HEK293 (cell line): ENCODE results near the gene PPP1R27.

Source experiments
- CTCF ChIA-PET: fragments of 350-600 bp; formaldehyde crosslinking; extraction: SDS; loops from one replicate; lab custom pipeline; 2021; ENCODE audit warnings: antibody characterized with exemption; lab: Yijun Ruan, JAX
- POLR2A ChIA-PET: fragments of 300-600 bp; formaldehyde crosslinking; extraction: SDS; loops from one replicate; lab custom pipeline; 2020; ENCODE audit warnings: antibody characterized with exemption, inconsistent platforms; lab: Yijun Ruan, JAX
- H3K27ac ChIP-seq: fragments of 200-500 bp; sonication (Bioruptor generic); 2 replicates; pipeline ENCODE4 v1.5.1; 2014; ENCODE audit warnings: low read depth, low read length, control low read depth, inconsistent platforms; ENCODE audit errors: extremely low read depth
- H3K36me3 ChIP-seq, 2 experiments: fragments of 200-500 bp in 1 of 2; sonication (Bioruptor generic) in 1 of 2; 1 replicate in 1 of 2; 2 replicates in 1 of 2; pipeline ENCODE4 v1.5.1; 2014 to 2017; ENCODE audit warnings: inconsistent platforms in 2 of 2, low read length in 2 of 2; ENCODE audit not compliant: control insufficient read depth in 2 of 2, insufficient read depth in 1 of 2
- H3K4me1 ChIP-seq: fragments of 200-500 bp; sonication (Bioruptor generic); 2 replicates; pipeline ENCODE4 v1.5.1; 2014; ENCODE audit warnings: mild to moderate bottlenecking, low read length, inconsistent platforms; ENCODE audit not compliant: control insufficient read depth, insufficient read depth
- H3K4me3 ChIP-seq: 2 replicates; pipeline ENCODE4 v1.5.1; 2011; ENCODE audit warnings: low read depth, mild to moderate bottlenecking, control low read depth, low read length, moderate library complexity
- H3K9me3 ChIP-seq: fragments of 200-500 bp; sonication (Bioruptor generic); 2 replicates; pipeline ENCODE4 v1.5.1; 2014; ENCODE audit warnings: low read depth, low read length, inconsistent platforms; ENCODE audit not compliant: control insufficient read depth, insufficient read depth
- BCL11B ChIP-seq: fragments of 450-650 bp; formaldehyde crosslinking; IDR thresholded peaks from 2 replicates; pipeline ENCODE4 v1.5.1; 2016; ENCODE audit warnings: low read depth, missing biosample characterization, missing genetic modification characterization
- GLIS2 ChIP-seq: fragments of 450-650 bp; formaldehyde crosslinking; IDR thresholded peaks from 2 replicates; pipeline ENCODE4 v1.5.1; 2016; ENCODE audit warnings: missing biosample characterization, missing genetic modification characterization
- IKZF3 ChIP-seq: fragments of 450-650 bp; IDR thresholded peaks from 2 replicates; pipeline ENCODE4 v1.5.0; 2018; ENCODE audit warnings: missing biosample characterization, mild to moderate bottlenecking, missing genetic modification characterization, moderate library complexity
- KLF1 ChIP-seq: fragments of 450-650 bp; formaldehyde crosslinking; IDR thresholded peaks from 2 replicates; pipeline ENCODE4 v1.5.1; 2016; ENCODE audit warnings: missing biosample characterization, missing genetic modification characterization
- KLF8 ChIP-seq: fragments of 450-650 bp; formaldehyde crosslinking; IDR thresholded peaks from 2 replicates; pipeline ENCODE4 v1.5.1; 2016; ENCODE audit warnings: missing biosample characterization, missing genetic modification characterization
- KLF9 ChIP-seq: fragments of 450-650 bp; formaldehyde crosslinking; IDR thresholded peaks from 2 replicates; pipeline ENCODE4 v1.5.1; 2016; ENCODE audit warnings: missing biosample characterization, missing genetic modification characterization, low read depth
- PRDM1 ChIP-seq: fragments of 450-650 bp; formaldehyde crosslinking; IDR thresholded peaks from 2 replicates; pipeline ENCODE4; 2016; ENCODE audit warnings: missing biosample characterization, missing genetic modification characterization
- SP2 ChIP-seq: fragments of 450-650 bp; formaldehyde crosslinking; IDR thresholded peaks from 2 replicates; pipeline ENCODE4 v1.5.1; 2016; ENCODE audit warnings: missing biosample characterization, missing genetic modification characterization
- SP3 ChIP-seq: fragments of 450-650 bp; formaldehyde crosslinking; IDR thresholded peaks from 2 replicates; pipeline ENCODE4 v1.5.1; 2016; ENCODE audit warnings: missing biosample characterization, missing genetic modification characterization
- SP7 ChIP-seq: fragments of 450-650 bp; formaldehyde crosslinking; IDR thresholded peaks from 2 replicates; pipeline ENCODE4 v1.5.1; 2016; ENCODE audit warnings: missing biosample characterization, missing genetic modification characterization
- TRIM28 ChIP-seq: IDR thresholded peaks from 2 replicates; pipeline ENCODE4 v1.6.1; 2011; ENCODE audit warnings: low read length, control low read depth, borderline replicate concordance
- ZBTB8A ChIP-seq: fragments of 450-650 bp; formaldehyde crosslinking; IDR thresholded peaks from 2 replicates; pipeline ENCODE4 v1.5.1; 2016; ENCODE audit warnings: missing biosample characterization, missing genetic modification characterization
- ZFP69B ChIP-seq: fragments of 450-650 bp; formaldehyde crosslinking; IDR thresholded peaks from 2 replicates; pipeline ENCODE4 v1.5.1; 2016; ENCODE audit warnings: missing biosample characterization, missing genetic modification characterization
- ZNF10 ChIP-seq: fragments of 450-650 bp; formaldehyde crosslinking; IDR thresholded peaks from 2 replicates; pipeline ENCODE4 v1.5.1; 2017; ENCODE audit warnings: missing biosample characterization, missing genetic modification characterization
- ZNF174 ChIP-seq: fragments of 450-650 bp; formaldehyde crosslinking; IDR thresholded peaks from 2 replicates; pipeline ENCODE4 v1.5.0; 2017; ENCODE audit warnings: missing biosample characterization, mild to moderate bottlenecking, missing genetic modification characterization
- ZNF214 ChIP-seq: fragments of 450-650 bp; formaldehyde crosslinking; IDR thresholded peaks from 2 replicates; pipeline ENCODE4 v1.5.1; 2017; ENCODE audit warnings: missing biosample characterization, mild to moderate bottlenecking, missing genetic modification characterization, borderline replicate concordance
- ZNF324 ChIP-seq: fragments of 450-650 bp; formaldehyde crosslinking; IDR thresholded peaks from 2 replicates; pipeline ENCODE4 v1.5.1; 2016; ENCODE audit warnings: missing biosample characterization, missing genetic modification characterization
- ZNF341 ChIP-seq: fragments of 450-650 bp; formaldehyde crosslinking; IDR thresholded peaks from 2 replicates; pipeline ENCODE4; 2016; ENCODE audit warnings: low read depth, missing biosample characterization, missing genetic modification characterization
- ZNF423 ChIP-seq: fragments of 450-650 bp; formaldehyde crosslinking; IDR thresholded peaks from 2 replicates; pipeline ENCODE4 v1.5.1; 2016; ENCODE audit warnings: missing biosample characterization, missing genetic modification characterization
- ZNF426 ChIP-seq: fragments of 450-650 bp; formaldehyde crosslinking; IDR thresholded peaks from 2 replicates; pipeline ENCODE4 v1.5.1; 2017; ENCODE audit warnings: missing biosample characterization, missing genetic modification characterization, mild to moderate bottlenecking, inconsistent platforms, moderate library complexity
- ZNF473 ChIP-seq: fragments of 450-650 bp; formaldehyde crosslinking; IDR thresholded peaks from 2 replicates; pipeline ENCODE4 v1.5.1; 2017; ENCODE audit warnings: missing biosample characterization, missing genetic modification characterization
- ZNF529 ChIP-seq: fragments of 450-650 bp; formaldehyde crosslinking; IDR thresholded peaks from 2 replicates; pipeline ENCODE4 v1.5.1; 2017; ENCODE audit warnings: missing genetic modification characterization, missing biosample characterization; ENCODE audit not compliant: insufficient replicate concordance
- ZNF530 ChIP-seq: fragments of 450-650 bp; formaldehyde crosslinking; IDR thresholded peaks from 2 replicates; pipeline ENCODE4 v1.5.1; 2016; ENCODE audit warnings: low read depth, missing biosample characterization, missing genetic modification characterization
- ZNF544 ChIP-seq: fragments of 450-650 bp; formaldehyde crosslinking; IDR thresholded peaks from 2 replicates; pipeline ENCODE4 v1.5.0; 2017; ENCODE audit warnings: missing biosample characterization, missing genetic modification characterization
- ZNF548 ChIP-seq: fragments of 450-650 bp; formaldehyde crosslinking; IDR thresholded peaks from 2 replicates; pipeline ENCODE4 v1.5.1; 2016; ENCODE audit warnings: missing biosample characterization, missing genetic modification characterization
- ZNF549 ChIP-seq: fragments of 450-650 bp; IDR thresholded peaks from 2 replicates; pipeline ENCODE4 v1.5.1; 2018; ENCODE audit warnings: missing biosample characterization, missing genetic modification characterization, mild to moderate bottlenecking, inconsistent platforms, moderate library complexity
- ZNF600 ChIP-seq: fragments of 450-650 bp; formaldehyde crosslinking; IDR thresholded peaks from 2 replicates; pipeline ENCODE4 v1.5.1; 2016; ENCODE audit warnings: missing biosample characterization, missing genetic modification characterization
- ZNF626 ChIP-seq: fragments of 450-650 bp; sonication (Bioruptor Pico); formaldehyde crosslinking; IDR thresholded peaks from 2 replicates; pipeline ENCODE4 v1.5.1; 2018; ENCODE audit warnings: missing biosample characterization, missing genetic modification characterization, inconsistent platforms
- ZNF639 ChIP-seq: fragments of 450-650 bp; formaldehyde crosslinking; IDR thresholded peaks from 2 replicates; pipeline ENCODE4 v1.5.1; 2016; ENCODE audit warnings: missing biosample characterization, missing genetic modification characterization
- ZNF660 ChIP-seq: fragments of 450-650 bp; IDR thresholded peaks from 2 replicates; pipeline ENCODE4 v1.5.1; 2018; ENCODE audit warnings: missing biosample characterization, mild to moderate bottlenecking, missing genetic modification characterization
- ZSCAN23 ChIP-seq: fragments of 450-650 bp; formaldehyde crosslinking; IDR thresholded peaks from 2 replicates; pipeline ENCODE4 v1.5.1; 2016; ENCODE audit warnings: missing biosample characterization, missing genetic modification characterization
- ZXDB ChIP-seq: fragments of 450-650 bp; formaldehyde crosslinking; IDR thresholded peaks from 2 replicates; pipeline ENCODE4 v1.5.1; 2016; ENCODE audit warnings: missing biosample characterization, missing genetic modification characterization

PPP1R27 gene

GRCh38 chr17:81817758-81818147, 17.1 kb downstream of the PPP1R27 start:
- TF ChIP-seq ZNF639 (tag by site-specific recombination) (no peak), IKZF3 (no peak), ZNF548 (no peak), ZNF626 (tag by site-specific recombination) (no peak), ZNF600 (peak; percentile 51; the same call in 1 of the 2 replicates), ZNF174 (tag by site-specific recombination) (no peak), SP2 (tag by site-specific recombination) (no peak)
- Histone ChIP-seq H3K36me3 (peaks cover 0 to 3% of the 10 kb centered on the region in 2 experiments; a peak in 1 of 3 replicates), H3K27ac (no peak overlapping the region), H3K4me3 (no peak overlapping the region), H3K9me3 (no peaks in the 10 kb centered on the region), H3K4me1 (peaks cover 20% of the 10 kb centered on the region)
- CTCF ChIA-PET, result interaction anchor here (0.6 to 0.9 kb wide), 4 partner anchors 10 to 790 kb away, joined by 3 to 4 read pairs (median 4); no protein-coding TSS in a partner anchor
- POLR2A ChIA-PET, result interaction anchor here (0.6 to 1.4 kb wide), 3 partner anchors 10 to 137 kb away, joined by 3 to 6 read pairs (median 4); no protein-coding TSS in a partner anchor

DNA sequence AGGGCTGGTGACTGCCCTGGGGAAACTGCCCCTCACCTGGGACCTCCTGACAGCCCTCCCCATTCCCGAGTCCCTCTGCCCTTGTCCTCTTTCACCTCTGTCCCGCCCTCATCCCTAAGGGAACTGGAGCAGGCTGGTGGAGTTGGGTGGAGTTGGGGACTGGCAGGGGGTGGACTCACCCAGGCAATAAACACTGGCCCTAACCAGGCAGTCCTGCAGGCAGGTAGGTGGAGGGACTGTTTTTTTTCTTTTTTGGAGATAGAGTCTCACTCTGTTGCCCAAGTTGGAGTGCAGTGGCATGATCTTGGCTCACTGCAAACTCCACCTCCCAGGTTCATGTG, 19.2 kb downstream of the PPP1R27 start:
- CTCF ChIA-PET, result interaction anchor here (1.0 kb wide), 1 partner anchor 81 kb away, joined by 3 read pairs; no protein-coding TSS in a partner anchor
- Histone ChIP-seq H3K9me3 (no peaks in the 10 kb centered on the region), H3K27ac (peak overlapping the region; percentile 64), H3K4me3 (no peak overlapping the region), H3K36me3 (no peaks in the 10 kb centered on the region), H3K4me1 (peaks cover 11% of the 10 kb centered on the region)
- POLR2A ChIA-PET, result interaction anchor here (0.6 to 1.3 kb wide), 4 partner anchors 17 to 104 kb away, joined by 3 to 4 read pairs (median 4); partner anchors contain the start of gene MCRIP1
- TF ChIP-seq KLF9 (tag by site-specific recombination) (no peak), BCL11B (tag by site-specific recombination) (no peak), SP2 (tag by site-specific recombination) (peak; percentile 25; the same call in 1 of the 2 replicates), ZNF473 (tag by site-specific recombination) (no peak), ZNF544 (tag by site-specific recombination) (no peak), ZNF214 (tag by site-specific recombination) (no peak), KLF1 (tag by site-specific recombination) (peak; percentile 75), SP3 (tag by site-specific recombination) (0 out of 2 replicates have a peak, but pooled peaks have one; percentile 6)
- TF ChIP-seq, all 188 proteins: peak for 3

GRCh38 chr17:81814748-81815645, 19.9 kb downstream of the PPP1R27 start:
- no peaks in the 10 kb centered on the region for H3K9me3 ChIP-seq
- H3K27ac ChIP-seq, result peak overlapping the region; percentile 64
- H3K4me3 ChIP-seq, result no peak overlapping the region
- ChIA-PET POLR2A (interaction anchor here (1.2 to 1.3 kb wide), 3 partner anchors 18 to 104 kb away, joined by 3 to 4 read pairs (median 4); partner anchors contain the start of gene MCRIP1), CTCF (interaction anchor here (0.8 to 1.0 kb wide), 2 partner anchors 79 to 80 kb away, joined by 3 read pairs; no protein-coding TSS in a partner anchor)
- no peaks in the 10 kb centered on the region for H3K36me3 ChIP-seq
- H3K4me1 ChIP-seq, result peaks cover 11% of the 10 kb centered on the region
- TF ChIP-seq ZXDB (no peak), ZNF549 (tag by site-specific recombination) (no peak), ZNF10 (tag by site-specific recombination) (0 out of 2 replicates have a peak, but pooled peaks have one; percentile 35), ZFP69B (tag by site-specific recombination) (peak; percentile 80), ZNF530 (tag by site-specific recombination) (no peak), ZNF426 (no peak), KLF1 (tag by site-specific recombination) (no peak), ZSCAN23 (tag by site-specific recombination) (no peak), ZNF423 (tag by site-specific recombination) (peak; percentile 62), ZNF341 (tag by site-specific recombination) (no peak), ZNF529 (tag by site-specific recombination) (no peak), TRIM28 (no peak), ZBTB8A (peak; percentile 82), ZNF600 (peak; percentile 69; the same call in 1 of the 2 replicates), ZNF660 (tag by site-specific recombination) (no peak), GLIS2 (tag by site-specific recombination) (peak; percentile 84), KLF8 (no peak), SP7 (tag by site-specific recombination) (peak; percentile 53; the same call in 1 of the 2 replicates), ZNF324 (tag by site-specific recombination) (no peak), PRDM1 (tag by site-specific recombination) (no peak)
